T-helper 1 cell treated with Interleukin-12 subunit alpha and Interleukin-12 subunit beta and Interleukin-4 antibody, amounts not matched to agents 30 μg/mL and 1 μg/mL, for 36 hours (primary cell): ENCODE results near the gene RS1.

Source experiments
- H3K27ac Mint-ChIP-seq: one replicate; pipeline ENCODE4 v1.8.0; 2021; ENCODE audit warnings: mild to moderate bottlenecking, mixed read lengths
- H3K27me3 Mint-ChIP-seq: one replicate; pipeline ENCODE4 v1.8.0; 2021; ENCODE audit warnings: low read depth, mixed read lengths
- H3K36me3 Mint-ChIP-seq: one replicate; pipeline ENCODE4 v1.8.0; 2021; ENCODE audit warnings: low read depth, mixed read lengths
- H3K4me1 Mint-ChIP-seq: one replicate; pipeline ENCODE4 v1.8.0; 2021; ENCODE audit warnings: low read depth, mixed read lengths
- H3K4me3 Mint-ChIP-seq: one replicate; pipeline ENCODE4 v1.8.0; 2021; ENCODE audit warnings: mild to moderate bottlenecking, moderate library complexity, mixed read lengths
- H3K9me3 Mint-ChIP-seq: one replicate; pipeline ENCODE4 v1.8.0; 2021; ENCODE audit warnings: mixed read lengths

Gene RS1

DNA sequence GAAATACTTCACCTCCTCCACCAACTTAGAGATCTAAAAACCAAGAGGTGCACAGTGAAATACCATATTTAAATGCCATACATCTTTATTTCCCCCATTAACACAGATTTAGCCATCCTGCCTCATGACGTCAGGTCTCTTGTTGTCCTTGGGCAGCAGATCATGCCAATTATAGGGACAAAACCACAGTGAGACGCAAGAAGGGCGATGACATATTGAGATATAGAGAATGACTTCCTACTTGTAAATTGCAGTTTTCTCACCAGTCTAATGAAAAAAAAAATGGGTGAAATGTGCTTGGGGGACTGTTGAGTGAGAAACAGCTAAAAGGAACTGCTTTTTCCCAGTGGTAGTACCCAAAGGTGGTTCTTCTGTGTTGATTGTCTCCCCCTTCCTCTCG lies 24.3 kb downstream of the RS1 start:
- Mint-ChIP-seq H3K9me3 (no peaks in the 10 kb centered on the region), H3K4me3 (no peak overlapping the region), H3K27me3 (no peaks in the 10 kb centered on the region), H3K27ac (no peak overlapping the region), H3K4me1 (no peaks in the 10 kb centered on the region), H3K36me3 (no peaks in the 10 kb centered on the region)

DNA sequence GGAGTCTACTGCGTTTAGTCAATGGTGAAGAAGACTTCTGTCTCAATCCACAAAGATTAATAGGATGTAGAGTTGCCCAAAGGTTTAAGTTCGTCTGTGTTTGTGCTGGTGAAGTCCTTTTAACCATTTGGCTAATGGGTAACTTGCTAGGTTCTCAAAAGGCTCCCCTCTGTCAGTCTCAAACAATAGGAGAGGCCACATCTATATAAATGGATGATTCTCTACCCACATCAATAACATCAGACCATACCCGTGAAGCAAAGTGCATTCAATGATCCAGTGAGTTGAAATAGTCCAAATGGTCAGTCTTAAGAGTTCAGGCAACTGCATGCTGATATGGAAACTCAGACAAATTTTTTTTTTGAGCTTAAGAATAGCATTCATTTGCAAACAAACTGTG lies 28.1 kb downstream of the RS1 start:
- H3K4me1 Mint-ChIP-seq, result no peaks in the 10 kb centered on the region
- H3K27me3 Mint-ChIP-seq, result no peaks in the 10 kb centered on the region
- no peaks in the 10 kb centered on the region for H3K36me3 Mint-ChIP-seq
- no peak overlapping the region for H3K27ac Mint-ChIP-seq
- H3K9me3 Mint-ChIP-seq, result no peaks in the 10 kb centered on the region
- H3K4me3 Mint-ChIP-seq, result no peak overlapping the region

DNA sequence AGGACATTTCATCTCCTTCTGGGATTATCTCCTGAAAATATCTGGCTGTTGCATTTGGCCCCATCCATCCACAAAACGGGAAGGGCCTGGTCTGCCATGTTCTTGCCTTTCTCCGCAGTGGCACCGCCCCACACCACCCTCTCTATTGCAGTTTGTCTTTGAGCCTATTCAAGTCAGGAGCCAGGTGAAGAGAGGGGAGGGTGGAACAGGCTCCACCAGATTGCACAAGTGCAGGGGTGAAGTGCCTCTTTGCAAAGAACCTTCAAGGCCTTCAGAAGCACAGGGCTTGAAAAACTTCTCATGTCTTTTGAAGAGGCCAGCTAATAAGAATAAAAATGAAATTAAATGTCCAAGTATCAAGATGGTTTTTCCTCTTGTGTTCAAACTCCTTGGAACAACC lies 28.7 kb downstream of the RS1 start:
- no peaks in the 10 kb centered on the region for H3K36me3 Mint-ChIP-seq
- no peak overlapping the region for H3K27ac Mint-ChIP-seq
- no peak overlapping the region for H3K4me3 Mint-ChIP-seq
- H3K4me1 Mint-ChIP-seq, result no peaks in the 10 kb centered on the region
- H3K27me3 Mint-ChIP-seq, result no peaks in the 10 kb centered on the region
- no peaks in the 10 kb centered on the region for H3K9me3 Mint-ChIP-seq

DNA sequence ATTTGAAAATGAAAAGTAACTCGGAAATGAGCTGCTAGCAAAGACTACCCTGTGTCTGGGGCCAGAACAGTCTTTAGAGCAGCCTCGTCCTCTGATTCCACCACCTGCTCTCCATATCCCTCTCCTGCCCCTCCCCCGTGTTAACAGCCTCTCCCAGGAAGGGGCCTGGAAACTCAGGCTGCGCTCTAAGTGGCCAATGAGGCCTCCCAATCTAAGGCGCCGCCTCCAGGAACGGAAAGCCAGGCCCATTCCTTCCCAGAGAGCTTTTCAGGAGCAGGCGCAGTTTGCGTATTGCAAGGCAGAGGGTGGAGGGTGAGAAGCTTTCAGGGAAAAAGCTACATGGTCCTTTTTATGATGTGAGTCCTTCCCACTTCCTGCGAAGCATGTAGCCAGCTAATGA lies 31.2 kb downstream of the RS1 start:
- Mint-ChIP-seq H3K4me3 (no peak overlapping the region), H3K9me3 (no peaks in the 10 kb centered on the region), H3K27ac (no peak overlapping the region), H3K4me1 (no peaks in the 10 kb centered on the region), H3K36me3 (no peaks in the 10 kb centered on the region), H3K27me3 (no peaks in the 10 kb centered on the region)

DNA sequence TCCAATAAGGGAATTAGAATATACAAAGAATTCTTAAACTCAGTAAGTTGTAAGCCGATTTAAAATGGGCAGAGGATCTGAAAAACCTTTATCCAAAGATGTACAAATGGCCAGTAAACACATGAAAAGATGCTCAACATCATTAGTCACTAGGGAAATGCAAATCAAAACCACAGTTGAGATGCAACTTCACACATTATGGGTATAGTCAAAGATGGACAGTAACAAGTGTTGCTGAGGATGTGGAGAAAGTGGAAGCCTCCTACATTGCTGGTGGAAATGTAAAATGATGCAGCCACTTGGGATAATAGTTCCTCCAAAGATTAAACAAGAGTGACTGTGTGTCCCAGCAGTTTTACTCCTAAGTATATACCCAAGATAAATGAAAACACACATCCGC lies 32.6 kb downstream of the RS1 start:
- Mint-ChIP-seq H3K36me3 (no peaks in the 10 kb centered on the region), H3K27ac (no peak overlapping the region), H3K9me3 (no peaks in the 10 kb centered on the region), H3K4me3 (no peak overlapping the region), H3K4me1 (no peaks in the 10 kb centered on the region), H3K27me3 (no peaks in the 10 kb centered on the region)

DNA sequence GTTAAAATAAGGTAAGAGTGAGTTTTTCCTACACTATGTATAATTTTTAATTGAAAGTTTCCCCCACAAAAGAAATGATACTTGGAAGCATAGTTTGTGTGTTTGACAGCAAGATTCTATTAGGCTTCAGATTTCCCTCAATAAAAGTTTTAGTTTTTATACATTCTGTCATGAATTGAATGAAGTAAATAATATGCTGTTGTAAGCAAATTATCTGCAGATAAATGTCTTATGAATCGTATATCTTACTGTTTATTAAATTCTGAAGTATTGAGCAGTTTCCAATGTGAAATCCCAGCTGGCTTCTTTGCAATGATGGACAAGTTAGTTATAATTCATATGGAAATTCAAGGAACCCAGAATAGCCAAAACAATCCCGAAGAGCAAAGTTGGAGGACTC lies 33.5 kb downstream of the RS1 start:
- Mint-ChIP-seq H3K4me1 (no peaks in the 10 kb centered on the region), H3K27me3 (no peaks in the 10 kb centered on the region), H3K36me3 (no peaks in the 10 kb centered on the region), H3K9me3 (no peaks in the 10 kb centered on the region), H3K4me3 (no peak overlapping the region), H3K27ac (no peak overlapping the region)

DNA sequence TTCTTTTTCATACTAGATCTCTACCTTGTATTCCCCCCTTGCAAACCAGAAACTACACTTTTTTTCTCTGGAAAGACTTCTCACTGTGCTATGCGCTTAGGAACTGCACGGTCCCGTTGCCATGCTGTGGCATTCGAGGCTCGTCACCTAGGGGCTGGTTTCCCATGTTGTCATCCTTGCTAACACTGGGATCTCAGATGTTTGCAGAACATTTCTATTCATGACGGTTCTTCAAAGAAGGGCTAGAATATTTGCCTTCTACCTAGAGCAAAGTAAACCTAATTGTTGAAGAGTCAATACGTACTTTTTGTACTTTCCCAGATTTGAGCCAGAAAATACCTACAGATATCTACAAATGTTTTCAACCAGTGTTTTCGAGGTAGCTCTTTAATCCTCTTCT lies 41.0 kb downstream of the RS1 start:
- H3K4me3 Mint-ChIP-seq, result no peak overlapping the region

DNA sequence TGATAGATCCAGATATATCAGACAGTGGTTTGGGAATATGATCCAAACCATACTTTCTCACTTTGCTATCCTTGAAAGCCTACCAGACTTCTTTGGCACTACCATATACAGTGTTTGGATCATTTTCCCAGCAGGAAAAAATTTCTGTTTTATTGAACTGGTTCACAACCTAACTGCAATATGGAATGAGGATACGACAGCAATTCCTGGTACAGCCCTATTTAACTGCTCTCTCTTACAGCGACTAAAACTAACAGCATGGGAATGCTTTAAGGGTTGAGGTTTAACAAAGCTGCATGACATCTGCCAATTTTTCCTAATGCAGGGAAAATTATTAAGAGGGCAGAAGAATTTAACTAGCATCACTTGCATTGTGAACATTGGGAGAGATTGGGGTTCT lies 47.3 kb downstream of the RS1 start:
- Mint-ChIP-seq H3K4me3 (no peak overlapping the region), H3K27me3 (no peaks in the 10 kb centered on the region), H3K36me3 (no peaks in the 10 kb centered on the region), H3K27ac (no peak overlapping the region), H3K9me3 (no peaks in the 10 kb centered on the region), H3K4me1 (no peaks in the 10 kb centered on the region)

More for the DNA sequence above, 41.0 kb downstream of the RS1 start:
- Mint-ChIP-seq H3K36me3 (no peaks in the 10 kb centered on the region), H3K27me3 (no peaks in the 10 kb centered on the region), H3K27ac (no peak overlapping the region), H3K9me3 (no peaks in the 10 kb centered on the region), H3K4me1 (no peaks in the 10 kb centered on the region)

DNA sequence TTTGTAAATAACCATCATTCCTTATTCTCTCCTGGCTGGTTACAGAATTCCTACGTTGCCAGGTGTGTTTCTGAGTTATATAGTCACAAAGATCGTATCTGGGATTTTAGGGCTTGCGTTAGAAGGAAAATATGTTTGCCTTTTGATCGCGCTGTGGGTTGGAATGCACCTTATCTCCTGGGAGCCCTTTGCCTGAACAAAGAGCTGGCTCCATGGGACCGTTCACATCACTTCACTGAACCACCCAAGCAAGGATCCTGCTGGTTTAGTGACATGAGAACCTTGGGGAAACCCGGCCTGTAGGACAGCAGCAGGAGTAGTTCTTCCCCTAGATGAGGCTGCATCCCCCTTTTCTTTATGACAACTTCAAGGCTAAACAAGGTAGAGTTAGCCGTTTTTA lies 51.6 kb downstream of the RS1 start:
- Mint-ChIP-seq H3K9me3 (no peaks in the 10 kb centered on the region), H3K4me1 (no peaks in the 10 kb centered on the region), H3K27me3 (no peaks in the 10 kb centered on the region), H3K27ac (no peak overlapping the region), H3K36me3 (no peaks in the 10 kb centered on the region), H3K4me3 (no peak overlapping the region)

DNA sequence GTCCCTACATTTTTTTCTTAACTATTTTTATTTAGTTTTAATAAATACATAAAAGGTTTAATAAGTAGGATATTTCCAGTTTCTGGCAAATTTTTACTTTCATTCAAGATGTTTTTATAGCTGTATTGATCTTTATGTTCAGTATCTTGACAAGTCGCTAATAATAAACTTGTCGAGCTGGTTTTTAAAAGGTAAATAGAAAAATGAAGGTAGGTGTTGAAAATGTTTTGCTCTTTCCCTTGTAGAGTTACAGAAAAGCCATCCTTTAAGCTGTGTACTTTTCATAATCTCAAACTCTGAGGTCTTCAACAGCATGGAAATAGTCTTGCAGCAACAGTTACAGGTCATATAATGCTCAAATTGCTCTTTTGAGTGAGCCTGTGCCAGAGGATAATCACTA lies 52.6 kb downstream of the RS1 start:
- Mint-ChIP-seq H3K27me3 (no peaks in the 10 kb centered on the region), H3K4me3 (no peak overlapping the region), H3K27ac (no peak overlapping the region), H3K36me3 (no peaks in the 10 kb centered on the region), H3K9me3 (no peaks in the 10 kb centered on the region), H3K4me1 (no peaks in the 10 kb centered on the region)

DNA sequence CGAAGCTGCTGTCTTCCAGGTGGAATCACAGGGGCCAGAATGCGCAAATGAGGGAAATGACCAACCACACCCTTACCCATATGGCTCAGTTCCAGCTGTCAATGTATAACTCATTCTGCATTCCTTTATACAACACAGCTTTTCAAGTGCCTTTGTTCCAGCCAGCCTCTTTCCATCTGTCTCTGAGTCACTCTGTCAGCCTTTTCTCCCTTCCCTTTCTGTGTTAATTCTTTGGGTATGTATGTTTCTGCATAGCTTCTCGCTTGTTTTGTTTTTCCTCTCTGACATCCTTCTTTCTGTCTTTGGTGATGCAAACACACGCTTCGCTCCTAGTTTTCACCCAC lies 54.5 kb downstream of the RS1 start:
- Mint-ChIP-seq H3K27me3 (no peaks in the 10 kb centered on the region), H3K4me1 (no peaks in the 10 kb centered on the region), H3K4me3 (no peak overlapping the region), H3K27ac (no peak overlapping the region), H3K36me3 (no peaks in the 10 kb centered on the region), H3K9me3 (no peaks in the 10 kb centered on the region)

DNA sequence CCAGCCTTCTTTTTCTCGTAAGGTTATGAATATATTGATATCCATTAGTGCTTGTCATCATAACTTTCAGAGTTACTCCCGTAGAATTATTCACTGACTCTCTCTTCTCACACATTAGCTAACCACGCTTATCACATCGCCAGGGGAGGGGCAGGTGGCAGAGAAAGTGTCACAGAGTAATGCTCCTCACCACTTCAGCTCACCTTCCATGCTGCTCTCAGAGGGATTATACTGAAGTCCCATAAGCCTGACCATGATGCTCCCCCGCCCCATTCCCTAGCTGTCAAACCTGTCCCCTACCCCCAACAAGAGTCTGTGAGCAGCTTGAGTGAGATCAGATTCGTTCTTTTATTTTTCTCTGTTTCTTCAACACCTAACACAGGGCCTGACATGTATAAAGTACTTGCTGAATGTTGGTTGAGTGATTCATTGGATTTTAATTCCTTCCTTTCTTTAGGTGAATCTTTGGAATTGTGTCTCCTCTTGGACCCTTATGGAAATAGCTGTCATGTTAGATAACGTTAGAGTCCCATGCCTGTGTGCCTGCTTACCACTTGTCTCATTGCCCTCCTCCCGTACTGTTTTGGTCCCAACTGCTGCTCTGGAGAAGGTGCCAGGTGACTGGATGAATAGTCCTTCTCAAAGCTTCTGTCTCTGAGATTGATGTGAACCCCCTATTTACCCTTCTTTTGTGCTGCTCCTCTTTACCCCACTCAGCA lies 55.1 kb downstream of the RS1 start:
- no peaks in the 10 kb centered on the region for H3K27me3 Mint-ChIP-seq
- no peaks in the 10 kb centered on the region for H3K9me3 Mint-ChIP-seq
- no peaks in the 10 kb centered on the region for H3K4me1 Mint-ChIP-seq
- H3K4me3 Mint-ChIP-seq, result no peak overlapping the region
- no peaks in the 10 kb centered on the region for H3K36me3 Mint-ChIP-seq
- H3K27ac Mint-ChIP-seq, result no peak overlapping the region

DNA sequence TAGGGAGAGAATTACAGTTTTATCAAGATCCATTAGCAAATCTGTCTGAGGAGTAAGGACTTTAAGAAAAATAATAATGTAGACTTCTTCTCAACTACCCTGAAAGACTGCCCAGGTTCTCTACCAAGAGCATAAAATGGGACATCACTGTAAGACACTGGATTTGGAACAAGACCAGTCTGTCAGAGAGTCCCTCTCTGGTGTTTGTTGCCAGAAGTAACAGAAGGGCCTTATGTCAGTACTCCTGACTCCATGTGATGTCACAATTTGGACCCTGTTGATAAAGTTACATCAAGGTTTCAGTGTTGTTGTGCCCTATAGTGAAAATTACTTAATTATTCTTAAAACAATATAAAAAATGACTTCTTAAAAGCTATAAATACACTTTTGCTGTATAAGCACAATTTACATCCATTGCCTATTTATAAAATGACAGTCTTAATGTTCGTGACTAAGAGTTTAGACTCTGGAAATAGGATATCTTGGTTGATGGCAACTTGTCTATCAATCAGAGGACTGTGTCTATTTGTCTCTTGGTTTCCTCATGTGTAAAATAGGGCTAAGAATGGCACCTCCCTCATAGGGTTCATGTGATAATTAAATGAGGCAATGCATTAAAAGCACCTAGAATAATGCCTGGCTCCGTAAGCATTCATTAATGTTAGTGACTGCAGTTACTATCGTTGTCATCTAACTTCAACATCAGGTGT lies 57.8 kb downstream of the RS1 start:
- Mint-ChIP-seq H3K27ac (no peak overlapping the region), H3K4me3 (no peak overlapping the region), H3K4me1 (no peaks in the 10 kb centered on the region), H3K36me3 (no peaks in the 10 kb centered on the region), H3K9me3 (no peaks in the 10 kb centered on the region), H3K27me3 (no peaks in the 10 kb centered on the region)

DNA sequence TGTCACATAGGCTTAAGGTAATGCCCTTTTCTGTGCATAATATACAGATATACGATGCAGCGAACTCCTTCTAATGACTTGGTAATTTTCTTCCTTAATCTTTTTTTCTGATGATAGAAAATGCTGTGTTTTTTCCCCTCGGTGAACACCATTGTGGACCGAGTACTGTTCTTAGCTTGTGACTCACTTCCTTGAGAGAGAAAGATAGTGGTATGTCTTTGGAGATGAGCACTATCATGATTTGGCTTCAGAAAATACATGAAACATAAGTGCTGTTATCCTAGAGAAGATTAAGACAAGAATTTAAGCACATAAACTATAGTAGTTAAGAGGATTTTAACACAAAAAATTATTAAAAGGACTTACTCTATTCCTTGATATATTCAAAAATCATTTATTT lies 63.9 kb downstream of the RS1 start:
- no peaks in the 10 kb centered on the region for H3K9me3 Mint-ChIP-seq
- no peak overlapping the region for H3K27ac Mint-ChIP-seq
- H3K27me3 Mint-ChIP-seq, result no peaks in the 10 kb centered on the region
- H3K4me1 Mint-ChIP-seq, result no peaks in the 10 kb centered on the region
- no peak overlapping the region for H3K4me3 Mint-ChIP-seq
- no peaks in the 10 kb centered on the region for H3K36me3 Mint-ChIP-seq

DNA sequence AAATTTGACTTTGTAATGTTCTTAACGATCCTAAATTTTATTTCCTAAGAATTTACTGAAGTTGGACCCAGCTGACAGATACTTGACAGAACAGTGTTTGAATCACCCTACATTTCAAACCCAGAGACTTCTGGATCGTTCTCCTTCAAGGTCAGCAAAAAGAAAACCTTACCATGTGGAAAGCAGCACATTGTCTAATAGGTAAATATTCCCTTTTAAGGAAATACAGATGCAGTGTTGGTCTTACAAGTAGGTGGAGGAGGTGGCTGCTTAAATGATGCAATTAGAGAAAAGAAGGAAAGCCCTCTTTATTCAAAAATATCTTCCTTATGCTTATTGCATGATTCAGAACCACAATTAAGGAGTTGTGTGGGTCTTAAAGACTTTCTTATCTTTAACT lies 73.5 kb downstream of the RS1 start:
- no peaks in the 10 kb centered on the region for H3K36me3 Mint-ChIP-seq
- H3K4me1 Mint-ChIP-seq, result no peaks in the 10 kb centered on the region
- no peaks in the 10 kb centered on the region for H3K9me3 Mint-ChIP-seq
- no peak overlapping the region for H3K4me3 Mint-ChIP-seq
- H3K27me3 Mint-ChIP-seq, result no peaks in the 10 kb centered on the region
- no peak overlapping the region for H3K27ac Mint-ChIP-seq

DNA sequence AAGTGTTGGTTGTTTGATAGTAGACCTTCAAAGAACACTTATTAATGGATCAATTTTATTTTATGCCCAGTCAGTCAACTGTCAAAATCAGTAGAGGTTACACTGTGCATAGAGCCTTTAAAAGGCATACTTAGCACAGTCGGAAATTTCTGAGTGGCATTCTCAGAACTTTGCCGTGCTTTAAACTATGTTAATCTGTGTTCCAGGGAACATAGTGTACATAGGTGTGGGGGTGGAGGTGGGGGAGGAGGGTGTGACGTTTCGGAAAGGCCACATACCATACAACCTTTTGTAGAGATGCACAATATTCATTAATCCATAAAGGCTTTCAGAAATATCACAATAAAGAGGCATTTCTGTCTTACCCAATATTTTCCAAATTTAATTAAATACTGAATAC lies 75.8 kb downstream of the RS1 start:
- Mint-ChIP-seq H3K4me1 (no peaks in the 10 kb centered on the region), H3K27me3 (no peaks in the 10 kb centered on the region), H3K4me3 (no peak overlapping the region), H3K27ac (no peak overlapping the region), H3K9me3 (no peaks in the 10 kb centered on the region), H3K36me3 (no peaks in the 10 kb centered on the region)
